GM23338 (cell line): ENCODE results near the gene MGAT5.

Experiments
- CREB1 ChIP-seq: fragments of 250-450 bp; sonication (Bioruptor Pico); IDR thresholded peaks from 2 replicates; pipeline ENCODE4 v1.5.0; 2020; ENCODE audit warnings: low read depth, mild to moderate bottlenecking, moderate library complexity
- EZH2 ChIP-seq: fragments of 200-600 bp; sonication (generic); IDR thresholded peaks from one replicate; pipeline ENCODE4 v1.8.0; 2017; ENCODE audit warnings: antibody characterized with exemption, mild to moderate bottlenecking, low read depth; ENCODE audit not compliant: unreplicated experiment
- EZH2phosphoT487 ChIP-seq: fragments of 200-600 bp; sonication (generic); IDR thresholded peaks from one replicate; pipeline ENCODE4 v1.8.1; 2018; ENCODE audit warnings: antibody characterized with exemption; ENCODE audit not compliant: unreplicated experiment
- JUNB ChIP-seq: IDR thresholded peaks from one replicate; pipeline ENCODE4 v1.6.1; 2016; ENCODE audit warnings: antibody characterized with exemption; ENCODE audit not compliant: unreplicated experiment
- NANOG ChIP-seq: IDR thresholded peaks from 2 replicates; pipeline ENCODE4 v1.6.1; 2016; ENCODE audit warnings: antibody characterized with exemption, borderline replicate concordance
- POLR2AphosphoS5 ChIP-seq: IDR thresholded peaks from 2 replicates; pipeline ENCODE4 v1.6.1; 2016; ENCODE audit warnings: antibody characterized with exemption, low read depth
- REST ChIP-seq: IDR thresholded peaks from one replicate; pipeline ENCODE4 v1.6.1; 2018; ENCODE audit warnings: antibody characterized with exemption; ENCODE audit not compliant: unreplicated experiment
- STAT1 ChIP-seq: IDR thresholded peaks from one replicate; pipeline ENCODE4 v1.6.1; 2016; ENCODE audit warnings: antibody characterized with exemption; ENCODE audit not compliant: unreplicated experiment
- TF ChIP-seq, protein P1 (sequence below), 2 experiments: fragments of 200-600 bp in 1 of 2; sonication (generic) in 1 of 2; conservative IDR thresholded peaks; 2 replicates each; pipeline versions ENCODE4 v1.5.1 to v1.6.1; 2016 to 2017; ENCODE audit warnings: antibody characterized with exemption in 2 of 2, low read depth in 2 of 2, mild to moderate bottlenecking in 2 of 2, moderate library complexity in 1 of 2
- TF ChIP-seq, protein P2 (sequence below): fragments of 250-450 bp; sonication (Bioruptor Pico); IDR thresholded peaks from 2 replicates; pipeline ENCODE4 v1.5.0; 2020; ENCODE audit warnings: mild to moderate bottlenecking, moderate library complexity

- no peak for TF ChIP-seq CREB1 (CRISPR knock-in tag)
- TF ChIP-seq, protein P1, sequence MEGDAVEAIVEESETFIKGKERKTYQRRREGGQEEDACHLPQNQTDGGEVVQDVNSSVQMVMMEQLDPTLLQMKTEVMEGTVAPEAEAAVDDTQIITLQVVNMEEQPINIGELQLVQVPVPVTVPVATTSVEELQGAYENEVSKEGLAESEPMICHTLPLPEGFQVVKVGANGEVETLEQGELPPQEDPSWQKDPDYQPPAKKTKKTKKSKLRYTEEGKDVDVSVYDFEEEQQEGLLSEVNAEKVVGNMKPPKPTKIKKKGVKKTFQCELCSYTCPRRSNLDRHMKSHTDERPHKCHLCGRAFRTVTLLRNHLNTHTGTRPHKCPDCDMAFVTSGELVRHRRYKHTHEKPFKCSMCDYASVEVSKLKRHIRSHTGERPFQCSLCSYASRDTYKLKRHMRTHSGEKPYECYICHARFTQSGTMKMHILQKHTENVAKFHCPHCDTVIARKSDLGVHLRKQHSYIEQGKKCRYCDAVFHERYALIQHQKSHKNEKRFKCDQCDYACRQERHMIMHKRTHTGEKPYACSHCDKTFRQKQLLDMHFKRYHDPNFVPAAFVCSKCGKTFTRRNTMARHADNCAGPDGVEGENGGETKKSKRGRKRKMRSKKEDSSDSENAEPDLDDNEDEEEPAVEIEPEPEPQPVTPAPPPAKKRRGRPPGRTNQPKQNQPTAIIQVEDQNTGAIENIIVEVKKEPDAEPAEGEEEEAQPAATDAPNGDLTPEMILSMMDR (conservative IDR thresholded peaks at IDR 0.05; ENCODE audit: low read depth in 2 of 2) = peak; percentile 58 to 87
- TF ChIP-seq EZH2 = no peak
- TF ChIP-seq EZH2phosphoT487 = no peak
- TF ChIP-seq JUNB = no peak
- TF ChIP-seq POLR2AphosphoS5 = no peak
- no peak for TF ChIP-seq STAT1
- TF ChIP-seq REST = no peak
- TF ChIP-seq, protein P2, sequence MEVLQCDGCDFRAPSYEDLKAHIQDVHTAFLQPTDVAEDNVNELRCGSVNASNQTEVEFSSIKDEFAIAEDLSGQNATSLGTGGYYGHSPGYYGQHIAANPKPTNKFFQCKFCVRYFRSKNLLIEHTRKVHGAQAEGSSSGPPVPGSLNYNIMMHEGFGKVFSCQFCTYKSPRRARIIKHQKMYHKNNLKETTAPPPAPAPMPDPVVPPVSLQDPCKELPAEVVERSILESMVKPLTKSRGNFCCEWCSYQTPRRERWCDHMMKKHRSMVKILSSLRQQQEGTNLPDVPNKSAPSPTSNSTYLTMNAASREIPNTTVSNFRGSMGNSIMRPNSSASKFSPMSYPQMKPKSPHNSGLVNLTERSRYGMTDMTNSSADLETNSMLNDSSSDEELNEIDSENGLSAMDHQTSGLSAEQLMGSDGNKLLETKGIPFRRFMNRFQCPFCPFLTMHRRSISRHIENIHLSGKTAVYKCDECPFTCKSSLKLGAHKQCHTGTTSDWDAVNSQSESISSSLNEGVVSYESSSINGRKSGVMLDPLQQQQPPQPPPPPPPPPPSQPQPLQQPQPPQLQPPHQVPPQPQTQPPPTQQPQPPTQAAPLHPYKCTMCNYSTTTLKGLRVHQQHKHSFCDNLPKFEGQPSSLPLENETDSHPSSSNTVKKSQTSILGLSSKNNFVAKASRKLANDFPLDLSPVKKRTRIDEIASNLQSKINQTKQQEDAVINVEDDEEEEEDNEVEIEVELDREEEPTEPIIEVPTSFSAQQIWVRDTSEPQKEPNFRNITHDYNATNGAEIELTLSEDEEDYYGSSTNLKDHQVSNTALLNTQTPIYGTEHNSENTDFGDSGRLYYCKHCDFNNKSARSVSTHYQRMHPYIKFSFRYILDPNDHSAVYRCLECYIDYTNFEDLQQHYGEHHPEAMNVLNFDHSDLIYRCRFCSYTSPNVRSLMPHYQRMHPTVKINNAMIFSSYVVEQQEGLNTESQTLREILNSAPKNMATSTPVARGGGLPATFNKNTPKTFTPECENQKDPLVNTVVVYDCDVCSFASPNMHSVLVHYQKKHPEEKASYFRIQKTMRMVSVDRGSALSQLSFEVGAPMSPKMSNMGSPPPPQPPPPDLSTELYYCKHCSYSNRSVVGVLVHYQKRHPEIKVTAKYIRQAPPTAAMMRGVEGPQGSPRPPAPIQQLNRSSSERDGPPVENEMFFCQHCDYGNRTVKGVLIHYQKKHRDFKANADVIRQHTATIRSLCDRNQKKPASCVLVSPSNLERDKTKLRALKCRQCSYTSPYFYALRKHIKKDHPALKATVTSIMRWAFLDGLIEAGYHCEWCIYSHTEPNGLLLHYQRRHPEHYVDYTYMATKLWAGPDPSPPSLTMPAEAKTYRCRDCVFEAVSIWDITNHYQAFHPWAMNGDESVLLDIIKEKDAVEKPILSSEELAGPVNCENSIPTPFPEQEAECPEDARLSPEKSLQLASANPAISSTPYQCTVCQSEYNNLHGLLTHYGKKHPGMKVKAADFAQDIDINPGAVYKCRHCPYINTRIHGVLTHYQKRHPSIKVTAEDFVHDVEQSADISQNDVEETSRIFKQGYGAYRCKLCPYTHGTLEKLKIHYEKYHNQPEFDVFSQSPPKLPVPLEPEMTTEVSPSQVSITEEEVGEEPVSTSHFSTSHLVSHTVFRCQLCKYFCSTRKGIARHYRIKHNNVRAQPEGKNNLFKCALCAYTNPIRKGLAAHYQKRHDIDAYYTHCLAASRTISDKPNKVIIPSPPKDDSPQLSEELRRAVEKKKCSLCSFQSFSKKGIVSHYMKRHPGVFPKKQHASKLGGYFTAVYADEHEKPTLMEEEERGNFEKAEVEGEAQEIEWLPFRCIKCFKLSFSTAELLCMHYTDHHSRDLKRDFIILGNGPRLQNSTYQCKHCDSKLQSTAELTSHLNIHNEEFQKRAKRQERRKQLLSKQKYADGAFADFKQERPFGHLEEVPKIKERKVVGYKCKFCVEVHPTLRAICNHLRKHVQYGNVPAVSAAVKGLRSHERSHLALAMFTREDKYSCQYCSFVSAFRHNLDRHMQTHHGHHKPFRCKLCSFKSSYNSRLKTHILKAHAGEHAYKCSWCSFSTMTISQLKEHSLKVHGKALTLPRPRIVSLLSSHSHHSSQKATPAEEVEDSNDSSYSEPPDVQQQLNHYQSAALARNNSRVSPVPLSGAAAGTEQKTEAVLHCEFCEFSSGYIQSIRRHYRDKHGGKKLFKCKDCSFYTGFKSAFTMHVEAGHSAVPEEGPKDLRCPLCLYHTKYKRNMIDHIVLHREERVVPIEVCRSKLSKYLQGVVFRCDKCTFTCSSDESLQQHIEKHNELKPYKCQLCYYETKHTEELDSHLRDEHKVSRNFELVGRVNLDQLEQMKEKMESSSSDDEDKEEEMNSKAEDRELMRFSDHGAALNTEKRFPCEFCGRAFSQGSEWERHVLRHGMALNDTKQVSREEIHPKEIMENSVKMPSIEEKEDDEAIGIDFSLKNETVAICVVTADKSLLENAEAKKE (CRISPR knock-in tag) = no peak
- no peak for TF ChIP-seq NANOG
Measured at GRCh38 chr2:134411828-134412638, 158.2 kb downstream of the MGAT5 start.
